Measurements from ENCODE around the gene GLTP.
"Not testable (repeated sequence)": the region's sequence is repeated elsewhere in the genome, so short reads cannot be mapped to it uniquely, and the experiment has no call there.

The GLTP gene

DNA sequence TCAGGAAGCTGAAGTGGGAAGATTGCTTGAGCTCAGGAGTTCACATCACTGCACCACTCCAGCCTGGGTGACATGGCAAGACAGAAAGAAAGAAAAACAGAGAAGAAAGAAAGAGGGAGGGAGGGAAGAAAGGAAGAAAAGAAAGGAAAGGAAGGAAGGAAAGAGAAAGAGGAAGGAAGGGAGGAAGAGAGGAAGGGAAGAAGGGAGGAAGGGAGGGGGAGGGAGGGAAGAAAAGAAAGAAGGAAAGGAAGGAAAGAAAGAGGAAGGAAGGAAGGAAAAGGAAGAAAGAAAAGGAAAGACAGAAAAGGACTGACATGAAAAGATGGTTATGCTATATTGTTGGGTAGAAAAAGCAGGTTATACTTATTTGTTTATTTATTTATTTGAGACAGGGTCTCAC, 3.9 kb downstream of the GLTP start:
- no peak for DNase-seq

GRCh38 chr12:109875572-109876131, 4.7 kb downstream of the GLTP start:
- DNase-seq: no peak

- DNase-seq: no peak
Observed at GRCh38 chr12:109873653-109874052, 6.7 kb downstream of the GLTP start.

DNA sequence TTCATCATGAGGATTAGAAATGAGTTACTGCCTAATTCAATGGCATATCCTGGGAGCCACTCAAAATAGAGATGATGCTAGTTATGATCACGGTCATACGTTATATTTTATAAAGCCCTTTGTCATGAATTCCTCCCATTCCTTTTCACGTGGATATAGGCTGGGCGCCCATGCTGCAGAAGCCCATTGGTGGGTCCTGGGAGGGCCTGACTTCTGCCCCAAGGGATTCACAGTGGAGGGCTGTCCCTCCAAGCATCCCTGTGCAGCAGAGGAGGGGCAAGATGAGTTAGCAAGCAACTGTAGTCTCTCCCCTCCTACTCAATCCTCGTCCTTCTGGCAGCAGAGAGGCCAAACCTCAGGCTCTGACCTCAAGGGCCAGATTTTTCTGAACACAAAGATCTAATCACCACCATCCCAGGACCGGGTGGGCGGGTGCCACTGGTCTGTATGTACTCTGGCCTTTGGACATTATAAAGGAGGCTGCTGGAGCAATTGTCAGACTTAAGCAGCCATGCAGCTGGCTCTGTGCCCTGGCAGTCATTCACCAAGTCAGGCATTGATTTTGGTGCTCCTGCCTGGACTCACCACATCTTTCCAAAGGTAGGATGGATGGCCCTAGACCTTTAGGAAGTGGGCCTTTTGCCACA, 8.6 kb downstream of the GLTP start:
- DNase-seq: no peak

DNA sequence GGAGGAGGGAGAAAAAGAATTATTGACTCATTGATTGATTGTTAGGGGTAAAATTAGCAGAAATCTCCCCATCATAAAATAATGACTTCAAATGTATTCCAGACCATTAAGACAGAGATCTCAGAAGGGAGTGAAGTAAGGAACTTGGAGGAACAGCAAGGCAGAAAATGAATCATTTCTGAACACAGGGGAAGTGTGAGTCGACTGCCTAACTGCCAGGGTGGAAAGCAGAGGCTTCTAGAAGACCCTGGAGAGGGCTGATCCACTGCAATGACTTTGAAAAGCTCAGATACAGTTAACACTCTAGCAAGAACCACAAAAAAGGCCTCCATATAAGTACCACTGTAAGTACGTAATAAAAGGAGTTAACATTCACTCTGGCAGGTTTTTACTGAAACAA, 9.7 kb downstream of the GLTP start:
- no peak for DNase-seq

- DNase-seq: no peak
Observed at GRCh38 chr12:109868182-109869051, 11.9 kb downstream of the GLTP start.

- peak; percentile 48 for DNase-seq
Observed at GRCh38 chr12:109864916-109865315, 15.4 kb downstream of the GLTP start.

GRCh38 chr12:109863847-109864712, 16.3 kb downstream of the GLTP start:
- peak; percentile 61 for DNase-seq

DNA sequence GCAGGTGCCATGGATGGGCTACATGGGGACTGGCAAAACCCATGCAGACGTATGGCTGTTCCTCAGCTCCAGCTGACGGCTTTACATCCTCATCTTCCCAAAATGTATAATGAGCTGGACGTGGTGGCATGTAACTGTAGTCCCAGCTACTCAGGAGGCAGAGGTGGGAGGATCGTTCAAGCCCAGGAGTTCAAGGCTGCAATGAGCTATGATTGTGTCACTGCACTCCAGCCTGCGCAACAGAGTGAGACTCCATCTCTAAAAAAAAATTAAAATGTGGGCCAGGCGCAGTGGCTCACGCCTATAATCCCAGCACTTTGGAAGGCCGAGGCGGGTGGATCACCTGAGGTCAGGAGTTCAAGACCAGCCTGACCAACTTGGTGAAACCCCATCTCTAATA, 17.9 kb downstream of the GLTP start:
- not testable (repeated sequence) for DNase-seq

- DNase-seq: no peak
Observed at GRCh38 chr12:109861689-109862314, 18.5 kb downstream of the GLTP start.

DNA sequence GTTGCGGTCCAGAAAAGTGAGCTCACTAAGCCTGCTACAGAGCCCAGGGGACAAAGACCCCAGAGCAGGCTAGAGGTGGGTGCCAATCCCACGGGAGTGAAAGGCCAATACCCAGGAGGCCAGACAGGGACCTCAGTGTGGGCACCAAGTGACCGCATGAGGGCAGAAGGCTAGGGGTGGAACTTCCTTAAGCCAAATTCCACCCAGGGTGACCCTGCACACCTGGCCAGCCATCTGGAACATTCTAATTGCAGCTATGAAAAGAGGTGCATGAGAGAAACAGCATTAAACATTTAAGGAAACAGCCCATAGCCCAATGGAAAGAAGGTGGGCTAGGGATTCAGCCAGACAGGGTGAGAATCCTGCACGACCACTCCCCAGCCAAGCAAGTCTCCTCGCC, 19.4 kb downstream of the GLTP start:
- DNase-seq: no peak

GRCh38 chr12:109858764-109859163, 21.6 kb downstream of the GLTP start:
- no peak for DNase-seq

DNA sequence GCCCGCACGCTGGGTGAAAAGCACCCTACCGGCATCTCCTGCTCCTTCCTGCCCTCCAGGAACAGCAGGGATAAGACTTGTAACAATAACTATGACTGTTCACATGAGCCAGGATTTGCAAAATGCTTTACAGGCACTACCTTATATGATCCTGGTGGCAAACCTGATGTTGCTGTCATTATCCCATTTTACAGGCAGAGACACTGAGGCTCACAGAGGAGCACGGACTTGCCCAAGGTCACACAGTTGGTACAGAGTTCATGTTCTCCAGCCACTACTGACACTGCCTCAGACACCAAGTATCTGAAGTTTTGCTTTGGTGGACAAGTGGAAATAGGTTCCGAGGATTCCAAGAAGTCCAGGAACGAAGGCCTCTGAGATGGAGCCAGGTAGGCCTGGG, 22.6 kb downstream of the GLTP start:
- no peak for DNase-seq

GRCh38 chr12:109855377-109855776, 25.0 kb downstream of the GLTP start:
- DNase-seq: no peak

- not testable (repeated sequence) for DNase-seq
Observed at GRCh38 chr12:109850518-109850917, 29.8 kb downstream of the GLTP start.

DNA sequence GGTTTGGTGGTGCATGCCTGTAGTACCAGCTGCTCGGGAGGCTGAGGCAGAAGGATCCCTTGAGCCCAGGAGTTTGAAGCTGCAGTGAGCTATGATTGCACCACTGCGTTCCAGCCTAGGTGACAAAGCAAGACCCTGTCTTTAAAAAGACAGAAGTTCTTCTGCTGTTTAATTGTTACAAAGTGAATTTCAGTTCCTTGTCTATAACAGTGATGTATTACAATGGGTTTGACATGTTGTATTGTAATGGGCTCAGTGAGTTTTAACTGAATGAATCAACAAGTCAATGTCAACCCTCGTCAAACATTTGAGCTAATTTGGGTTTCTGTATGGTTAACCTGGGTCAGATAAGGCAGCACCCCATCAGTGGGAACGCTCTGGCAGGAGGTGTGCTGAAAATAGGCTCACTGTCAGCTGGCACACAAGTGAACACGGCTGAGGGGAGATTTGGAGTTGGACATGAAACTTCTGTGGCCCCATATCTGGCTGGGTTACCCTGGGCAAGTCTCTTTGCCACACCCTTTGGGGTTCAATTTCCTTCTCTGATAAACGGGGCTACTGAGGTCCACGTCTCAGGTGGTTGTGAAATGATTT, 33.1 kb downstream of the GLTP start:
- no peak for DNase-seq

- no peak for DNase-seq
Observed at GRCh38 chr12:109845824-109846205, 34.5 kb downstream of the GLTP start.

DNA sequence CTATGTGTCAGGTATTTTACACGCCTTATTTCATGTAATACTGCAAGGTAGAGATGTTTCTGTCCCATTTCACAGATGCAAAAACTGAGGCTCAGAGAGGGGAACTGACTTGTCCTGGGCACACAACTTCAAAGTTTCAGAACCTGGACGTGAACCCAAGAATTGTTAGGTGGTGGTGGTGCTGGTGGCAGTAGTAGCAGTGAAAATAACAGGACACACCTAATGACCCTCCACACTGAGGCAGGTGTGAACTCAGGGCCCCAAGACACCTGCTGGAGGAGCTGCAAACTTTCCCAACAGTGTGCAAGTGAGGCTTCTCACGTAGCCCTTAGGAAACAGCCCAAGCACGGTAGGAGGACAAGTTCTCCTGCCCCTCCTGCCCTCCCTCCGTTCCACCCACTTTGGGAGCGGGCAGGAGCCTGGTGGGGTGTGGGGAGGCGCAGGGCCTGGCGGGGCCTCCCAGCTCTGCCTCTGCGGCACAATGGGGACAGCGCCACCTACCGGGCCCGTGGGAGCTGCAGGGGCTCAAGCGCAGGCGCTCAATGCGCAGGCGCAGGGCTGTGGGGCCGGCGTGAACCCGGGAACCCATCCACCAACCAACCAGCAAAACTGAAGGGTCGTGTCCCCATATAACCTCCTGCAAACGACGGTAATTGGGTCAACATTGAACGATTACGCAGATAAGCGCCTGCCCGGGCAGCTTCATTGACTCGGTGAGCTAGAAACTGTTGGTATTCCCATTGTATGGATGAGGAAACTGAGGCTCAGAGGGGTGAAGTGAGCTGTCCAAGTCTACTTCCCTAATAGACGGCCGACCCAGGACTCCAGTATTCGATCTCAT, 35.1 kb downstream of the GLTP start:
- DNase-seq: peak; percentile 95

DNA sequence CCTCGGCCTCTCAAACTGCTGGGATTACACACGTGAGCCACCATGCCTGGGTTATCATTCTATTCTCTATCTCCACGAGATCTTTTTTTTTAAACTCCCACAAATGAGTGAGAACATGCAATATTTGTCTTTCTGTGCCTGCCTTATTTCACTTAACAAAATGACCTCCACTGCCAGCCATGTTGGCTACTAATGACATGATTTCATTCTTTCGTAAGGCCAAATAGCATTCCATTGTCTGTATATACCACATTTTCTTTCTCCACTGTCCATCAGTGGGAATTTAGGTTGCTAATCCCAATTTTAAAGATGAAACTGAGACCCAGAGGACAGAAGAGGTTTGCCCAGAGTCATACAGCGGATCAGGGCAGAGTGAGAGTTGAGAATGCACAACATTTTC, 36.2 kb downstream of the GLTP start:
- no peak for DNase-seq

- no peak for DNase-seq
Observed at GRCh38 chr12:109842021-109842420, 38.3 kb downstream of the GLTP start.

DNA sequence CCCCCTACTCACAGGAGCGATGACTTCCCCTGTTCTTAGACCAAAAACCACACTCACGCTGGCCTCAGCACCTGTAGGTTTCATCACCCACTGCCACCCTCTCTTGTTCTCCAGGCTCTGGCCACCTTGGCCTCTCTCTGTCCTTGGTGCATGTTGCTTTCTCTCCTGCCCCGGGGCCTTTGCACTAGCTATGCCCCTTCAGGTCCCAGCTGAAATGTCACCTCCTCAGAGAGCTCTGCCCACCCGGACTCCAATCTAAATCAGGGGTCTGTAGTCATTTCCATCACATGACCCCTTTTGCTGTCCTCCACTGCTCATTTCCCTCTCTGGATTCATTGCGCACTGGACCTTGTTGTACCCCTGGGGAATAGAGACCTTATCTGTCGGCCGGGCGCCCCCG, 39.0 kb downstream of the GLTP start:
- DNase-seq: no peak

Measured in eye (tissue), 1 donor.